Psoas muscle (tissue), 7 donors: ENCODE results near the gene TRIM49D1. TPM values are rescaled to one million over a fixed set of nuclear protein-coding genes. Genes with fewer than 3 reads are reported as not detected.

Experiments used
- polyA plus RNA-seq, 3 donors: library from polyadenylated mRNA; stranded (reverse); fragments of 200-250 nt; gene quantifications; one replicate each; pipeline ENCODE4 v1.2.3, GENCODE V29; 2013
- total RNA-seq, 4 donors: library from RNA; stranded (reverse); fragmentation: NEBNext Ultra II Directional in 2 of 4; extraction: Animal tissue kit (Norgen Biotek cat#: 25700) in 2 of 4; gene quantifications; one replicate each; pipeline versions ENCODE4 v1.2.1 to v1.2.4, GENCODE V29; 2021 to 2023
- donor health status: healthy with polysubstance abuse.
- donor health status: DM: no; HTN: no; CAD: no; lungs with moderate emphysema.
- donor health status: Bipolar disorder and iron deficiency.
- donor health status: healthy.
- donor health status: DM: no; HTN: no; CAD: no.
- donor health status: DM: no; HTN: no; CAD: no.
- donor health status: DM: yes; HTN: yes; CAD: no.

TRIM49D1 gene
- total and polyA plus RNA-seq, 7 donors: not detected

Other genes with a start within 250 kb of the TRIM49D1 start
- not detected for gene TRIM77, start 211.9 kb downstream of the TRIM49D1 start, total RNA-seq
- gene TRIM77, start 211.9 kb downstream of the TRIM49D1 start, polyA plus RNA-seq: not detected
- gene TRIM49, start 113.7 kb downstream of the TRIM49D1 start, total RNA-seq: not detected
- gene TRIM49, start 113.7 kb downstream of the TRIM49D1 start, polyA plus RNA-seq: not detected
- not detected for gene TRIM64B, start 43.8 kb downstream of the TRIM49D1 start, total RNA-seq
- gene TRIM64B, start 43.8 kb downstream of the TRIM49D1 start, polyA plus RNA-seq: not detected
- gene TRIM49D2, start 1.8 kb upstream of the TRIM49D1 start, total RNA-seq: not detected
- gene TRIM49D2, start 1.8 kb upstream of the TRIM49D1 start, polyA plus RNA-seq: not detected
- gene TRIM64, start 43.8 kb upstream of the TRIM49D1 start, total RNA-seq: not detected
- not detected for gene TRIM64, start 43.8 kb upstream of the TRIM49D1 start, polyA plus RNA-seq
- not detected for gene TRIM49C, start 108.9 kb upstream of the TRIM49D1 start, total RNA-seq
- not detected for gene TRIM49C, start 108.9 kb upstream of the TRIM49D1 start, polyA plus RNA-seq
- gene UBTFL1, start 163.7 kb upstream of the TRIM49D1 start, total RNA-seq: not detected
- gene UBTFL1, start 163.7 kb upstream of the TRIM49D1 start, polyA plus RNA-seq: not detected
- 1 to 10 TPM in 1 of 4 donors, under 1 TPM in 3; 0.32 to 1.4 (median 0.61) TPM for gene NAALAD2, start 212.4 kb upstream of the TRIM49D1 start, total RNA-seq
- under 1 TPM; 0.20 to 0.45 (median 0.39) TPM for gene NAALAD2, start 212.4 kb upstream of the TRIM49D1 start, polyA plus RNA-seq